Measurements from ENCODE around the gene OAS2.
"Not testable (repeated sequence)": the region's sequence is repeated elsewhere in the genome, so short reads cannot be mapped to it uniquely, and the experiment has no call there.

The OAS2 gene

GRCh38 chr12:112950701-112951100, 27.6 kb upstream of the OAS2 start:
- no peak for DNase-seq

DNA sequence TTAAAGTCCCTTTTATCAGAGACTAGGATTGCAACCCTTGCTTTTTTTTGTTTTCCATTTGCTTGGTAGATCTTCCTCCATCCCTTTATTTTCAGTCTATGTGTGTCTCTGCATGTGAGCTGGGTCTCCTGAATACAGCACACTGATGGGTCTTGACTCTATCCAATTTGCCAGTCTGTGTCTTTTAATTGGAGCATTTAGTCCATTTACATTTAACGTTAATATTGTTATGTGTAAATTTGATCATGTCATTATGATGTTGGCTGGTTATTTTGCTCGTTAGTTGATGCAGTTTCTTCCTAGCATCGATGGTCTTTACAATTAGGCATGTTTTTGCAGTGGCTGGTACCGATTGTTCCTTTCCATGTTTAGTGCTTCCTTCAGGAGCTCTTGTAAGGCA, 21.2 kb upstream of the OAS2 start:
- DNase-seq: not testable (repeated sequence)

DNA sequence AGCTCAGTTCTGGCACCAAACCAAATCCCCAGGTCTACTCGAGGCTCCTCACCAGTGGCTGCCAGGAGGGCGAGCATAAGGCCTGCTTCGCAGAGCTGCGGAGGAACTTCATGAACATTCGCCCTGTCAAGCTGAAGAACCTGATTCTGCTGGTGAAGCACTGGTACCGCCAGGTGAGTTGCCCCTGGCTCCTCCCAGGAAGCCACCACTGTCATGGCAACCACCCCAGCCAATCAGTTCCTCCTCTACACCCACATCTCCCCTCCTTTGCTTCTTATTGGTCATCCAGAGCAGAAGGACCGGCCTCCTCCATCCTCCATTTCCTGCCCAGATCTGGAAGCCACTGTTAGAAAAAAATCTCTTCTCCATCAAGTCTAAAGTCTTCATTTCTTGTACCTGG, 17.2 kb upstream of the OAS2 start:
- no peak for DNase-seq

DNA sequence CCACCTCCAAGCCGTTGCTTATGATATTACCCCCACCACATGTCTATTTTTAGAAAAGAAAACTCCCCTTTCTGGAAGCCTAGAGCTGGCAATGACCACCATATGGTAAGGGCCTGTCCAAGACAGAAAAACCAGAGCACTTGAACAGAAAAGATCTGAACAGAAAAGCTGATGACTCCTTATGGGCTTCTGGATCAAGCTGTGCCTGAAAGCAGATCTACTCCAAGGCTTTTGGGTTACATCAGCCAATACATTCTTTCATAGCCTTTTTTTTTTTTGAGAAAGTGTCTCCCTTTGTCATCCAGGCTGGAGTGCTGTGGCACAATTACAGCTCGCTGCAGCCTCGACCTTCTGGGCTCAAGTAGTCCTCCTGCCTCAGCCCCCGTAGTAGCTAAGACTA, 16.8 kb upstream of the OAS2 start:
- DNase-seq: no peak

GRCh38 chr12:112962561-112962960, 15.8 kb upstream of the OAS2 start:
- DNase-seq: no peak

DNA sequence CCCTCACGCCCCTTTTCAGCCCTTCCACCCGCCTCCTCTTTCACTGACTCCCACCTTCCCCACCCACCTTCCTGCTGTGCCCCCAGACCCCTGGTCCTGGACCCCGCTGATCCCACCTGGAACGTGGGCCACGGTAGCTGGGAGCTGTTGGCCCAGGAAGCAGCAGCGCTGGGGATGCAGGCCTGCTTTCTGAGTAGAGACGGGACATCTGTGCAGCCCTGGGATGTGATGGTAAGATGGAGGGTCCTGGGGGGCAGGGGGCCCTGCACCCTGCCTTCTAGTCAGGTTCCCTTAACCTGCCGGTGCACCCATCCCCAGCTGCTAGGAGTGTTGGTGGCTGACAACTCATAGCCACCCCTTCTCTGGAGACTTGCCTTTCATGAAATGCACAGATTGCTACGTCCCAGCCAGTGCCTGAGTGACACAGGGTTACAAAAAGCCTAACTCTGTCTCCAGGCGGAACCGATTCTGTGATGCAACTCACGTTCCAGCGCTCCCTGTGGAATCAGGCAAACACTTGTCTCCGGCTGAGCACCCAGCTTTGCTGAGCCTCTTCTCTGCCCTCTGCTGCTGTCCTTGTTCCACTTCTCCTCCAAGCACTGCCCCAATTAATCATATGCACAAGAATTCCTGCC, 15.0 kb upstream of the OAS2 start:
- no peak for DNase-seq

GRCh38 chr12:112964067-112964670, 14.2 kb upstream of the OAS2 start:
- no peak for DNase-seq

- no peak for DNase-seq
Measured at GRCh38 chr12:112964915-112965314, 13.4 kb upstream of the OAS2 start.

DNA sequence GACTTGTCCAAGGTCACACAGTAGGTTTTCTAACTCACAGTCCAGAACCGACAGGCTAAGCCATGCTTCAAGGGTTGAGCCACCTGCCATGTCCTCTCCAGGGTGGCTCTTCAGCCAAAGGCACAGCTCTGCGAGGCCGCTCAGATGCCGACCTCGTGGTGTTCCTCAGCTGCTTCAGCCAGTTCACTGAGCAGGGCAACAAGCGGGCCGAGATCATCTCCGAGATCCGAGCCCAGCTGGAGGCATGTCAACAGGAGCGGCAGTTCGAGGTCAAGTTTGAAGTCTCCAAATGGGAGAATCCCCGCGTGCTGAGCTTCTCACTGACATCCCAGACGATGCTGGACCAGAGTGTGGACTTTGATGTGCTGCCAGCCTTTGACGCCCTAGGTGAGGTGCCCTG, 12.7 kb upstream of the OAS2 start:
- DNase-seq: no peak

- DNase-seq: no peak
Measured at GRCh38 chr12:112967306-112967705, 11.0 kb upstream of the OAS2 start.

- DNase-seq: no peak
Measured at GRCh38 chr12:112967858-112968257, 10.5 kb upstream of the OAS2 start.

DNA sequence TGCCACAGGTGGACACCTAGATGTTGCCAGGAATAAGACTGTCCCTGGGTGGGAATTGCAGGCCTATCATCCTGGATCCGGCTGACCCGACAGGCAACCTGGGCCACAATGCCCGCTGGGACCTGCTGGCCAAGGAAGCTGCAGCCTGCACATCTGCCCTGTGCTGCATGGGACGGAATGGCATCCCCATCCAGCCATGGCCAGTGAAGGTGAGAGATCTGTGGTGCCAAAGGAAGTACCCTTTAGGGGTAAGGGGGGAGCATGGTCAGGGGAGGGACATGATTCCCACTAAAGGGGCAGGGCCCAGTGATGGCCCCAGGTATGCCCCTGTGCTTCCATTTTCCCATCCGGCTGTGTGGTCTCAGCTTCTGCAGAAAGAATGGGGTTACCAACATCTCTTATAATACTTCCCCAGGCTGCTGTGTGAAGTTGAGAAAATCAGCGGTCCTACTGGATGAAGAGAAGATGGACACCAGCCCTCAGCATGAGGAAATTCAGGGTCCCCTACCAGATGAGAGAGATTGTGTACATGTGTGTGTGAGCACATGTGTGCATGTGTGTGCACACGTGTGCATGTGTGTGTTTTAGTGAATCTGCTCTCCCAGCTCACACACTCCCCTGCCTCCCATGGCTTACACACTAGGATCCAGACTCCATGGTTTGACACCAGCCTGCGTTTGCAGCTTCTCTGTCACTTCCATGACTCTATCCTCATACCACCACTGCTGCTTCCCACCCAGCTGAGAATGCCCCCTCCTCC, 8.6 kb upstream of the OAS2 start:
- no peak for DNase-seq

DNA sequence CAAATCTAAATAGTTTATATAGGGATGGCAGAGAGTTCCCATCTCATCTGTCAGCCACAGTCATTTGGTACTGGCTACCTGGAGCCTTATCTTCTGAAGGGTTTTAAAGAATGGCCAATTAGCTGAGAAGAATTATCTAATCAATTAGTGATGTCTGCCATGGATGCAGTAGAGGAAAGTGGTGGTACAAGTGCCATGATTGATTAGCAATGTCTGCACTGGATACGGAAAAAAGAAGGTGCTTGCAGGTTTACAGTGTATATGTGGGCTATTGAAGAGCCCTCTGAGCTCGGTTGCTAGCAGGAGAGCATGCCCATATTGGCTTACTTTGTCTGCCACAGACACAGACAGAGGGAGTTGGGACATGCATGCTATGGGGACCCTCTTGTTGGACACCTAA, 7.9 kb upstream of the OAS2 start:
- DNase-seq: no peak

- DNase-seq: no peak
Measured at GRCh38 chr12:112971248-112971647, 7.1 kb upstream of the OAS2 start.

GRCh38 chr12:112973011-112973735, 5.1 kb upstream of the OAS2 start:
- DNase-seq: no peak

DNA sequence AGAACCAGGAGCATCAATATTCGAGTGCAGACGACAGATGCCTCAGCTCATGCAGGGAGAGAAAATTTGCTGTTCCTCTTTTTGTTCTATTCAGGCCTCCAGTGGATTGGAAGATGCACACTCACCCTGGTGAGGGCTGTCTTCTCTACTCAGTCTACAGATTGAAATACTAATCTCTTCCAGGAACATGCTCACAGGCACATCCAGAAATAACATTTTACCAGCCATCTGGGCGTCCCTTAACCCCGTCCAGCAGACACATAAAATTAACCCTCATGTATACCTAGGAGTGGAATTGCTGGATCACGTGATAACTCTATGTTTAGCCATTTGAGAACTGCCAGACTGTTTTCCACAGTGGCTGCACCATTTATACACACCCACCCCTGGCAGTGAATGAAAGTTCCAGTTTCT, 4.5 kb upstream of the OAS2 start:
- DNase-seq: no peak

GRCh38 chr12:112974904-112975303, 3.4 kb upstream of the OAS2 start:
- no peak for DNase-seq

- DNase-seq: no peak
Measured at GRCh38 chr12:112977139-112977538, 1.2 kb upstream of the OAS2 start.

DNA sequence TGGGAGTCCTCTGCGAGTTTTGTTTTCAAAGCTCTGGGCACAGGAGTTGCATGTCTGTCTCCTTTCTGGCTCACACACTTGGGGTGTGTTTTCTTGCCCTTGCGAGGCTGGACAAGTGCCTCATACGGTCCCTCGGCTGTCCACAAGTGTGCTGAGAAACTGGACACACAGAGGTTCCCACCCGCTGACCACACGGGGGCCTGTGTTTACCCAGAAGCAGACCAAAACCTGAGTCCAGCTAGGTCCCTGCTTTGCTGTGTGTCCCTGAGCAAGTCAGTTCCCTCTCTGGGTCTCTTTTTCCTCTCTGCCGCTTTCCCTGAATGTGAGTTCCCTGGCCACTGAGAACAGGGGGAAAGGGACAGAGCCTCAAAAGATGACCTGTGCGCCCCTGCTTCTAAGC, 678 bp upstream of the OAS2 start:
- DNase-seq: peak in 1 of 5 donors; percentile 15

- peak in 2 of 5 donors; percentile 29 to 69 for DNase-seq
Measured at GRCh38 chr12:112979041-112979680, 842 bp downstream of the OAS2 start.

- peak in 1 of 5 donors; percentile 30 for DNase-seq
Measured at GRCh38 chr12:112980491-112981158, 2.3 kb downstream of the OAS2 start.

GRCh38 chr12:112985642-112986290, 7.4 kb downstream of the OAS2 start:
- DNase-seq: no peak

Measured in T-helper 1 cell (primary cell).